ENCODE results near the gene PTPRC.

Gene PTPRC

DNA sequence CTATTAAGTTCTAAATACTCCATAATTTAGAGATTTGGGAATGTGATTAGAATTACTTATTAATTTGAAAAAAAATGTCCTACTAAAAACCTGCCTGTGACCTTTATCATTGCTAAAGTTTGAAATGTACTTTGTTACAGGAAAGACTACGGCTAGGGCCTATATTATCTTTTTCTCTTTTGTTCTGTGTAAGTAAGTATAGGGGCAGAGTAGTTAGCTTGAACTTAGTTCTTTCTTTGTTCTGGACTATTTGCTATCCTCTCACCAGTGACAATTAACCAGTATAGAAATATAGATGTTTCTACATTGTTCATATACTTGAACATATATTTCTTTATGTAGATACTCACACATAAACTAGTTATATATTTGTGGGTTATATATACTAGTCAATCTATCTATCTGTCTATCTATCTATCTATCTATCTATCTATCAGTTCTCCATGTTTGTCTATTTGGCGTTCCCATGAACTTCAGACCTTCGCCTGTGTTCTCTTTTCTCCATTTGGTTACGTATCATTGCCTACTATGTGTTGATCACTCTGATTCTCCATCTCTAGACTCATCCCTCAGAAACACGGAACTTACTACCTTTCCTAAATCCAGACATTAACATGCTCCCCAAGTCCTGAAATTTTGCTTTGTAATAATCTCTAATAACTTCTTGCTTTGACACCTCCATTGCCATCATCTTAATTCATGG lies 3.3 kb downstream of the PTPRC start:
- no peak for DNase-seq (ENCODE audit: low read depth in 2 of 2, low spot score in 1 of 2)

DNA sequence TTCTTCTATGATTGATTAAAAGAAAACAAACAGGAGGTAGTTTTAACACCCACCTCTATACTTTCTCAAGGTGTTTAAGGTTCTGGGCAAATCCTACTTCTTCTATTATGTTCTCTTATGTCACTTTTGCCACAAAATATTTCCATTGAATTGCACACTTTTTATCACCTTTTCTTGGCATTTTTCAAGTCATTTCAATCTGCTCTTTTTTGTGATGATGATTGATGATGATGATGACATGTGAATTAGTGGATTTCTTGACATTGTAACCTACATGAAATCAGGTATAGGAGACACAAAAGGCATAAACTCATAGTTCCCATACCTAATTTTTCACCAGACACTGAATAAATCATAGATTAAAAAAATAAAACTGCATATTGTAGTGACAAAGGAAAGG lies 4.1 kb downstream of the PTPRC start:
- no peak for DNase-seq (ENCODE audit: low read depth in 2 of 2, low spot score in 1 of 2)

DNA sequence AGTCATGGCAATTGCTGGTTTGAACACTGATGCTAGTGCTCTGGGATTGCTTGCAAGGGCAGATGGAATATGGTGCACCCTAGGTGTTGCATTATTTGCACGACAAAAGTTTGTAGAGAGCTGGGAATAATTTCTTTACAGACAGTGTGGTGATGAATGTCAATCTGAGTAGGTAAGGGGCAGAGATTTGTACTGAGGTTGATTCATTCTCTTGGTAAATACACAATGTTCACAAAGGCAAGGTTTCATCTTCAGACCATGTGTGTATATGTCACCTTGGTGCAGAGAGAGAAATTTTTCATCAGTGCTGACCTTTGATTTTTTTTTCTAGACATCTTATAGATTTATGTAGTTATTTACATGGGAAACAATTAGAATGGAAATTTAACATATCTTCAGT lies 5.0 kb downstream of the PTPRC start:
- DNase-seq (ENCODE audit: low read depth in 2 of 2, low spot score in 1 of 2): no peak

DNA sequence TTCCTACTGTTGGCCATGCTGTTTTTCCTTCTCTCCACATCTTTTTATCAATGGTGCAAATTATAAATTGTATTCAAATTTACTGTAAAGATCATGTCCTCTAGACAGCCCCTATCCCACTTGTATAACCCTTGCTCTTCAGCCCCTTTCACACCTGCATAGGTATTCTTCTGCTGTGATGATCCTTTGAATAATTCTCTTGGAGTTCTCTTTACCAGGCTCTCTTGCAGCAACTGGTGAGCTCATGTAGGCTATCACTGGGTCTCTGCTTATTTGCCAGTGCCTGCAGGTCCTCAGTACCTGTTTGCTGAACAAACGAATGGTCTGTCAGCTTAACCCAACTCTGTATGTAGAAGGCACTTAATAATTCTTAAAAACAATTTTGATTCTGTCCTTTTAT lies 8.2 kb downstream of the PTPRC start:
- no peak for DNase-seq (ENCODE audit: low read depth in 2 of 2, low spot score in 1 of 2)

DNA sequence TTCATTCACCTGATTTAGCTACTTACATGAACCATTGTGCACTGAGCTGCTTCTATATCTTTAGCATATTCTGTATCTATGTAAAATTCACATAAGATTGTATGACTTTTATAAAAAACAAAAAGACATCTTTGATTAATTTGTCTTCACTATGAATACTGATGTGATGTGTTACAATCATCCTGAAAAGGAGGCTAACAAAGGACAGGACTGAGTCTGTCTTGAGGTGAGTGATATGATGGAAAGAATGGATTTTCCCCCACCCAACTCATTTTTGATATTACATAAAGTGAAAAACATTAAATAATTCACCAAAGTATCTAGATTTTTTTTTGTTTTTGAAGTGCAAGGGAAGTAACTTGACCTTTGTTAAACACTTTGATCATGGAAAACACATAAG lies 9.8 kb downstream of the PTPRC start:
- DNase-seq (ENCODE audit: low read depth in 2 of 2, low spot score in 1 of 2): no peak

DNA sequence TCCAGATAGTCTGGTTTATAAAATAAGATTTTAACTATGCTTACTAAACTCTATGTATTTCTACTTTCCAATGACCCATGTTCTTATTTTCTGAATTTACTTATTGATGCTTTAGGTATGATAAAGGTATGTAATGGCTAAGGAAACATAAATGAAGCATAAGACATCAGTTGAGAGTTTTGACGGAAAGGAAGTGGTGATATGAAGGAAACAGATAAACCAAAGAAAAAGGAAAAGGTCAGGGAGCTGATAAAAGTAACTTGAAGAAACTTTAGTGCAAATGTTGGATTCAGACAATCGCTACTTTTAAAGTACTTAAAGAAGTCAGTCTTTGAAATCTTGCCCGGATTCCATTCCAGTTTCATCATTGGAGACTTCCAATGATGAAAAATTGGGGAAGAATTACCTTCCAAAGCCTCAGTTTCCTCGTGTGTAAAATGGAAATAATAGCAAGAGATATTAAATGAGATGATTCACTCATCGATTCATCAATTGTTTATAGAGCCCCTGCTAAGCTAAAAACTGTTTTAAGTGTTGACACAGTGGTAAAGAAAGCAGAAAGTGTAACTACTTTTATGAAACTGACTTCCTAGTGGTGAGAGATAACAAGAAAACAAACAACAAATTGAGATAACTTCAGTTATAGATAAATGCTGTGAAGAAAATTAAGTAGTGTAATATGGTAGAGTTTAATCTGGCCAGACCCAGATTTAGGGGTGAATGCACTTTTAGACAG lies 10.6 kb downstream of the PTPRC start:
- no peak for DNase-seq (ENCODE audit: low read depth in 2 of 2, low spot score in 1 of 2)

DNA sequence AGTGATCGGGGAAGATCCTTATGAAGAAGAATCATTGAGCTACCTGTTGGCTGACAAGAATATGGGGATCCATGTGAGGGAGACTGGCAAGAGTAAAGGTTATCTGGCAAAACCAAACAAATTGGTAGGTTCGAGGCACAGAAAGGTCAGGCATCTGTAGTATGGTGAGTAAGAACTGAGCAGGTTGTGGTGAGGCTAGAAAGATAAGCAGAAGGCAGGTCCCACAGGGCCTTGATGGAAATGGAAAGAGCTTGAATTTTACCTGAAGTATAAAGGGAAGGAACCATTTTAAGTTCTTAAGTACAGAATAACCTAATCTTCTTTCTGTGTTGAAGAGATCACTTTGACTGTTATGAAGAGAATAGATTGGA lies 11.1 kb downstream of the PTPRC start:
- DNase-seq (ENCODE audit: low read depth in 2 of 2, low spot score in 1 of 2): no peak

DNA sequence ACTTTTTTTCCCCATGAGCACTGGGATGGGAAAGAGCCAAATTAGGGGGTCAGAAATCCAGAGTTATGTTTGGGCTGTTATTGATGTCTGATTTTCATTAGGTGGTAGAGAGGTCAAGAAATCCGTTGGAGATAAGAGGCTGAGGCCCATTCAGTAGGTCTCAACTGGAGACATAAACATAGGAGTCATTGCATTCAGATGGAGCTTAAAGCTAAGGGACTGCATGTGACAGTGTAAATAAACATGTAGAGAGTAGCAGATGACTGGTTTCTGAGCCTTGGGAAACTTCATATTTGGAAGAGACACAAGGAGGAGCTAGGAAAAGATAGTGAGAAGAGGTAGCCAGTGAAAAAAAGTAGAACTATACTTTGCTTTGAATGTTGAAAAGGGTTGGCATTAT lies 11.7 kb downstream of the PTPRC start:
- no peak for DNase-seq (ENCODE audit: low read depth in 2 of 2, low spot score in 1 of 2)

DNA sequence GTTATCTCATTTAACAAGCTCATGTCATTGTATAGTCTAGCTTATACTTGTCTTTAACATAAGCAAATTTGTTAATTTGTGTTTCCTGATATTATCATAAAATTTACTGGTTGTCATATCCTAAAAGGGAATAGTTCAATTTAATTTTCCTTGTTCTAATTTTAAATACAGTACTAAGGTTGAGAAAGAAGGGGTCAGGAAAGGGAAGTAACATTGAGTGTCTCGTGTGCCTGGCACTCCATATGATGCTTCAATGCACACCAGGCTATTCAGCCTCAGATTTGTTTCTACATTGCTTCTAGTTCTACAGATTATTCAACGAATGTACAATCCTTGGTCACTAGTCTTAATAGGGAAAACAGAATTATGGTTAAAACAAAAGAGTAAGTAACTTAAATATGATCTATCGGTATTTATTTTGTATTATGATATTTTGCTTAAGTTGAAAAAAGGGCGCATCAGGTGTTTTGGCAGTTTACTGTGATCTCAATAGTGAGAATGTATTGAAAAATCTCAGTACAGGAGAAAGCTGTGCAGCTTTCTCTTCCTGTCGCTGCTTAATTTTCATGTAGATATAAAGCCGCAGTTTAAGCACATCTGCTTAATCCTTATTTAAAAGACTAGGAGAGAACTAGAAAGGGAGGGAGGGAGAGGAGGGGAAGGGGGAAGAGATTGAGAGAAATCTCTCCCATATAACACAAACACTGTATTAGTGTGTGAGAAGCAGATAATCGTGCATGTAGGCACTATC lies 13.0 kb downstream of the PTPRC start:
- DNase-seq (ENCODE audit: low read depth in 2 of 2, low spot score in 1 of 2): no peak

DNA sequence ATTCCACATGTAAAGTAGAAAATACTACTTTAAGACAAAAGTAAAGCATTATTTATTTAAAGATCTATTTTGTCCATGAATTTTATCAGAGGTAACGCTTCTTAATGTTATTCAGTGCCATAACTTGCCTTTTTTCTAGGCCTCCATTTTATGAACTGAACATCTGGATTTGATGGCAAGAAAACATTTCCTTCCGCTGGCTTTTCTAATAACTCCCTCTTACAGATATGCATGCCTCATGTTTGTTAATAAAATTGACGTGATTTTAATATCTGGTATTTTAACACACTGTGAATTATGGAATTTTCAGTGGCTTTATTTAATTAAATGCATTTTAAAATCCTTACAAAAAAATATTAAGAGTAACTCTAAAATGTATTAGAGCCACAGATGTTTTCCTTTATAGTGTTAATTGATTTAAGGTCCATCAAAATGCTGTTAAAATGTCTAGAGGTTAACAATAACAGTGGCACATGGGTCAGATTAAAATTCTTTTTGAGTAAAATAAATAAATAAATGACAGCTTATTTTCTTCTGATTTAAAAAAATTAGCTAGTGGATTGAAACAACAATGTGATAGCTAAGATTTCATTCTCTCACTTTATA lies 15.1 kb downstream of the PTPRC start:
- no peak for DNase-seq (ENCODE audit: low read depth in 2 of 2, low spot score in 1 of 2)

DNA sequence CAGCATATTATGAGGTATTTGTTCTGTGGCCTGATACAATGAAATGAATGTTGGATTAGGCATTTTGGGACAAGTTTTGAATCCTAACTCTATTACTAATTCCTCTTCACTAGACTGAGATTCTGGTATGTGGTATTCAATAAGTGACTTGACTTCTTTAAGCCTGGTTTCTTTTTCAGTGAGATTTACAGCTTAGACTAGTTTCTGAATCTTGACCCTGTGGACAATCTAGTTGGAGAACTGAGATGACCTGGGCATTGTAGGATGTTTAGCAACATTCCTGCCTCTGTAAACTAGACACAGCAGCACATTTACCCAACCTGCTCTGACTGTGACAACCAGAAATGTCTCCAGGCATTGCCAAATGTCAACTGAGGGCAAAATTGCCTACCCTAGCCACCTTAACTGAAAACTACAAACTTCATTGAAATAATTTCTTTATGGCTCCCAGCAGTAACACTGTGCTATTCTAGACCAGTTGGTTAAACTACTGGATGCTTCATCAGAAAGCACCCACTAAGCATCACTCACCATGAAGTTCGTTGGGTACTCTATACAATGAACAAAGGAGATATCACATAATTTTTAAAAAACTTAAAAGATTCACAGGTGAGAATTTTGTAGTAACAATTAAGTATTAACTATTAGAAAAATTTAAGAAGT lies 16.8 kb downstream of the PTPRC start:
- no peak for DNase-seq (ENCODE audit: low read depth in 2 of 2, low spot score in 1 of 2)

DNA sequence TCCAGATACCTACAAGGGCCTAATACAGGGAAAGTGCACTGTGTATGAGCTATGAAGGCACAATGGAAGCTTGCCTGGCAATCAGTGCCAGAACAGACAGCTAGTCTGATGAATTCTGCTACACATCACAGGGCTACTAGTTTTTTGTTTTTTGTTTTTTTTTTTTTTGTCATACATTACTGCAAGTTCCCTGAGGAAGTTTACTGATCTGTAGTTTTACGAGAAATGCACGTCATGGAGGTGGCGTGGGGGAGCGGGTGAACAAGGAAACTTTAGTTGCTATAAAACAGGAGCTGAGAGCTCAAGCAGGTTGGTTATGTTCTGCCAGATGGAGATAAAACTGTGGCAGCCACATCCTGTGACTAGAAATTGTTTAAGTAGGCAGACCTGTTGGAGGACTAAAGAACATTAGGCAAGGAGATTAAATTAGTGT lies 17.7 kb downstream of the PTPRC start:
- DNase-seq (ENCODE audit: low read depth in 2 of 2, low spot score in 1 of 2): peak; percentile 62 to 64

DNA sequence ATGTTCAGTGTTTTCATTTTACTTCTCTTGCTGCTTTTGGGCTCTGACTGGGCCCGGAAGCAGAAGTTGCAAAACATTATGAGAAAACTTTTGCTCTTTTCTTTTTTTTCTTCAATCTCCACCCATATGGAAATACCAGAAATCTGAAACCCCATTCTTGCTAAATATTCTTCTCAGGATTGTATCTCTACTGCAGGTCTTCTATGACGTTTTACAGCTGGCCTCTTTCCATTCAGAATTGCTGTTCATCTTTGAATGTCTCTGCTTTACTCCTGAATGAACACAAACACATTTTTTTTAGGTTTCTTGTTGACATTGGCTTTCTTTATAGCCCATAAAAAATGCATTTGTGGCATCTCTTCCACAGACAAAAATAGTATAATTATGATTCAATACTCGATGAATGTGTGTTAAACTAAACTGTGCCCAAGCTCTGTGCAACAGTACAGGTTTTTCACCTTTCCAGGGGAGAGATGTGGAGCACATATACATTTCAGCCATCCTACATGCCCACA lies 18.8 kb downstream of the PTPRC start:
- DNase-seq (ENCODE audit: low read depth in 2 of 2, low spot score in 1 of 2): no peak

DNA sequence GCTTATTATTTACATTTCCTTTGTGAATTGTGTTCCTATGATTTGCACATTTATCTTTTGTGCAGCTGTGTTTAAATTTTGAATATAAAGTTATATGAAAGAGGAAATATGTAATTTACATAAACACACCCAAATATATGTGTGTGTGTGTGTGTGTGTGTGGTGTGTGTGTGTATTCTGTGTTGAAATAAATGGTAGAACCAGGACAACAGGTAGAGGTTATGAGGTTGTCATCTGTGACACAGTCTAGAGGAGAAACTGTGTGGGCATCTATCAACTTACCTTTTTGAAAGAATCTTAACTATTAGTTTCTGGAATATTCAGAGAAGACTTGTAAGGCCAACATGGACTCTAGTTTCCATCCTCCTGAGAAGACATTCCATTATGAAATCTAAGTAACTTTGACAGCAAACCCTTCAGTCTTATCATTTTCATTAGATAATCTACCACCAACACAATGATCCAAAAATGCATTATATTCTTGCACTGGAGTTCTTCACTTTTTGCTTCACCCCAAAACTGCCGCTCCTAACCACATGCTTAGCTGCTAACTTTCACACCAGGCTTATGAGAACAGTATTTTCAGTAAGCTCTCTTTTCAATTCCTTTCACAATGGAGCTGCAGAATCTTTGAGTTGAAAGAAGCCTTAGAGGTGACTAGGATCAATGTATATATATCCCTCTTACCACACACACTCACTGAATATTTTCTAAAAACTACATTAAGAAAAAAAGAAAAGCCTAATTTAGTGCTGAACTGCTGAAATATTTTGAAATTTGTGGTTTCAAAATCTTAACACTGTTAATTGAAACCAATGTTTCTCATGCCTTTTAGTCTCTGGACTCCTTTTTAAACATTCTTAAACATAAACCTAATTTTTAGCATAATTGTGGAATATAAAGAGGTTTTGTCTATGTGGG lies 21.8 kb downstream of the PTPRC start:
- DNase-seq (ENCODE audit: low read depth in 2 of 2, low spot score in 1 of 2): no peak

DNA sequence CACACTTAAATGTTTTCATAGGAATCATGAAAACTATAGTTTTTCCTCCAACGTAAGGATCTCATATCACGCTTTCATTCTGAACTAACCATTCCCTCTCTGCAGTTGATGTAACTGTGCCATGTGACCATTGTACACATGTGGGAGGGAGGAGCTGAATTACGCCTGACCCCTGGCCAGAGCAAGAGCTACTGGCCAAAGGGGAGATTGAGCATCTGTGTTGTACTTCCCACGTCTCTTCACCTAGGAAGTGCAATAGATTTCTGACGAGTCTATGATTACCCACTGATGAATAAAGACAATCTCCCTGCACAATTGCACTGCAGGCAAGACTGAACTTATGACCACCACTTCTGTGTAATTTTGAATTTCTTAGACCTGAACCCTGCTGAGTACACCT lies 24.0 kb downstream of the PTPRC start:
- DNase-seq (ENCODE audit: low read depth in 2 of 2, low spot score in 1 of 2): no peak

DNA sequence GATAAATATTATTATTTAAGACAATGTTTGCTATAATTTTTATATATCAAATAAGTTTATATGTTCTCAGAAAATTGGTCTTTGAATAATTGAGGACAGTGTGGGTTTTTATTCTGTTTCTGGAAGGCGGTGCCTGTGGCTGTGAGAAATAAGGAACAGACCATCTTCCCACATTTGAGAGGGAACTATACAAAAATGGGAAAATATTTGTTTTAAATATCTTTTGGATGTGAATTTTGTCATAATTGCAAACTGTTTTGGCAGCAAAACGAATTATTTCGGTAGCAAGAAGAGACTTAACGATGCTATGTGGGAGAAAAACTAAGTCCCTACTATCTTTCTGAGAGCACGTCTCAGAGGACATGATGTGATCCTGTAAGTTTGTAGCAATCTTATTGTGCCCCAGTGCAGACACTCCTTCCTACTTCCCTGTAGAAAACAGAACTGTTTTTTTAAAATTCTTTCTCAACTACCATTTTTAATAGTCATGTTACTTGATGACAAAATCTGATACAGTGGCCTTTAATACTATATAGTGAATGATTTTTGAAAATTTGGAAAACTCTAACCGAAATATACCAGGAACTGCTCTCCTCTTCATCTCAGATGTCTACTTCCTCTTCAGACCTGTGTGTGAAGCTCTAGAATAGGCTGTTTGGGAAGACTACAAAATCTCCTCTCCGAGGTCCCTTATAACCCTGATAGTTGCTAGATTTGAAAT lies 25.4 kb downstream of the PTPRC start:
- DNase-seq (ENCODE audit: low read depth in 2 of 2, low spot score in 1 of 2): no peak

DNA sequence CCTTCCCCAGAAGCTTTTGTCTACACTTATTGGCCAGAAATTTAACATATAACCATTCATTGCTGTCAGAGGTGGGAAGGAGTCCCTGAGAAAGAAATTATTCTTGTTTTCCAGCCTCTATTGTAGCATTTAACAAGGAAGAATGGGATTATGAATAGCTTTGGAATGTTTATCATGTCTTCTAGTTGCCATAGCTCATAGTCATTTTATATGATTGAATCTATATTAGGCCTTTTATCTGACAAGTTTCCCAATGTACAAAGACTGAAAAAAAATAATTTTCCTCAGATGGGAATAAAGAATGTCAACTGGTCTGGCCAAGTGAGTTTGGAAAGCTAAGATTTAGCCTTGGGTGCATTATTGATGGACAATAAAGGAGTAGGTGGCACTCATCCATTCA lies 28.3 kb downstream of the PTPRC start:
- DNase-seq (ENCODE audit: low read depth in 2 of 2, low spot score in 1 of 2): no peak

DNA sequence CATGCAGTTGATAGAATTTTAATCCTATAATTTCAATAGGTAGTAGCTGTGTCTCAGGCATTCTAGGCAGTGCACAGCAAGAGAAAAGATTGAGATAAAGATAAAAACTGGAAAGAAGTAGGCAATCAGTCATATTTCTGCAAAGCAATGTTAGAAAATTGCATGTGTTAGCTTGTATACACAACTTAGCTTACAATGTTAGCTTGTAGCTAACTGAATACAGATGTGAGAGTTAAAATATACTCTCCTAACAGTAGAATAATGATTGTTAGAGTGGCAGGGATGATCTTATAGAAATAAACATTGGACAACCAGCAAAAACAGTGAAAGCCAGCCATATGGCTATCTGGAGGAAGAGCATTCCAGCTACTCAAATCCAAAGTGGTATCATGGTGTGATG lies 29.0 kb downstream of the PTPRC start:
- DNase-seq (ENCODE audit: low read depth in 2 of 2, low spot score in 1 of 2): no peak

DNA sequence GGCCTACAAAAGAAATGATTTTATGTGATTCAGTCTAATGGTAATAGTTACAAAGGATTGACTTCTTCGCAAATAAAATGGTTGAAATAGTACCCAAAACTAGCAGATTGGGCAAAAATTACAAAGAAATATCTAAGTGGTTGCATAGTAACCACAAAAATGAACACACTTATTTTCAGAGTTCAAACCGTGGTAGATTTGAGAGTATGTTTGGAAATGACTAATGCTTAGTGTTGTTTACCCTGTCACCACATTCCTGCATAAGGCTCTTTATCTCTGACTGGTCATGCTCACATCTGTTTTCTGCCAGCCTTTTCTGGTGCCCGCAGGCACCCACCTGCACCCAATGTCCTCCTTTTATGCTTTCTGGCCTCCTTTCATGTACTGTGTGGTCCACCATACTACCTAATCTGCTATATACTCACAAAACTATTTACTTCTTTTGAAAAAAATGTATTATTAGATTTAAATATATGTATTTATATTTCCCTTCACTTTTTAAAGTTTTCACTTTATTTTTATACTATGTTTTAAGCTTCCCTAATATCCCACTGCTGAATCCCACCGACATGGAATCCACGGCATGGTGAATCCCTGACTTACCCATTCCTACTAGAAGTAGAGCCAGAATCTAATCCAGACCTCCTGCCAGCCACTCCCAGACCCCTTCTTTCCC lies 30.3 kb downstream of the PTPRC start:
- no peak for DNase-seq (ENCODE audit: low read depth in 2 of 2, low spot score in 1 of 2)

Data from stimulated activated CD8-positive, alpha-beta memory T cell treated with anti-CD3 and anti-CD28 coated beads, Interleukin-4, amount 100 ng/mL, for 4 hours (primary cell).